Lung microvascular endothelial cell (primary cell): ENCODE results near the gene ABR. TPM values are rescaled to one million over a fixed set of nuclear protein-coding genes. Genes with fewer than 3 reads are reported as not detected.
A peak's percentile ranks its signal among the peaks of the same experiment; 100 is the strongest.

ENCODE experiments used
- DNase-seq, 2 donors: peaks; one replicate each; pipeline versions ENCODE4 v3.0.0 to v3.0.0-alpha.2; 2010; ENCODE audit warnings: low read depth in 2 of 2
- total RNA-seq: library from RNA; depleted of rRNA; stranded (reverse); fragments of >200 nt; gene quantifications from 2 replicates; pipeline ENCODE4 v1.2.1, GENCODE V29; 2014

The ABR gene
- total RNA-seq, 1 donor from 2014 or later, result 24.8 TPM

DNA sequence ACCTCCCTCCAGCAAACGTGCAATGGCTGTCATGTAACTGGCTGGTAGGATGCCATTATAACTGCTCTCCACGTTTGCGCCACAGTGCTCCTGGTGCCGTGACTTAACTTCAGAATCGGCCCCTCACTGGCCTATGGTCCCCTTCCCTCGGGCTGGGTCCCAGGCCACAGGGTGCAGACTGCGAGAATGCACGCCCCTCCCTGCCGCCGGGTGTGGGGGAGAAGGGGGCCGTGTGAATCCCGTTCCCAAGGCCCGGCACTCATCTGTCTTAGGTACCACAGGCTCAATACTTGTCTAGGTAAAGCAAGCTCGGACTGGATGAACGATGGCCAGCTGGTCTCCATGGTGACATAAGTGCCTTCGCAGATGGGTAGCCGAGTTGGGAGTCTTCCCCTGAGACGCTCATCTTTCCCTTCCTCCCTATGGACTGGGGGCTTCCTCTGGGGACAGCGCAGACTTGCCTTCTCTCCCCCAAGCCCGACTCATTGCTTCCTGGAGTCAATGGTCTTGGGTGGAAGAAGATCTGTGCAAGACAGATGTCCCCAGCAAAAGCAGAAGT lies 145.1 kb downstream of the ABR start:
- no peak for DNase-seq

DNA sequence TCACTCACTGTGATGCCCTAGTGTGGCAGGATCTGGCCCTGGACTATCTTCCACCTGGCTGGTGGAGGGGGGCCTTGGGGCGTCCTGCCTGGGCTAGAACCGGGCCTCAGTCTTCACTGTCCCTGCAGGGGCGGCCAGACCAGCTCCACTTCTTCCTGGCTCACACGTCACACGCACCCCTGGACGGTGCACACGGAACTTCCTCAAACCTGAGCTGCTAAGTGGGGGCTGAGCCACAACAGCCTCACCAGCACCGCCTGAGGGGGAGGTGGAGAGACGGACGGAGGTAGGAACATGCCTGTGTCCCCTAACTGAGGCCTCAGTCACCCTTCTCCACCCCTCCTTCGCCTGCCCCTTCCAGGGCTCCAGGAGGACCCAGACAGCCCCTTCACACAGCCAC lies 146.3 kb downstream of the ABR start:
- no peak for DNase-seq

DNA sequence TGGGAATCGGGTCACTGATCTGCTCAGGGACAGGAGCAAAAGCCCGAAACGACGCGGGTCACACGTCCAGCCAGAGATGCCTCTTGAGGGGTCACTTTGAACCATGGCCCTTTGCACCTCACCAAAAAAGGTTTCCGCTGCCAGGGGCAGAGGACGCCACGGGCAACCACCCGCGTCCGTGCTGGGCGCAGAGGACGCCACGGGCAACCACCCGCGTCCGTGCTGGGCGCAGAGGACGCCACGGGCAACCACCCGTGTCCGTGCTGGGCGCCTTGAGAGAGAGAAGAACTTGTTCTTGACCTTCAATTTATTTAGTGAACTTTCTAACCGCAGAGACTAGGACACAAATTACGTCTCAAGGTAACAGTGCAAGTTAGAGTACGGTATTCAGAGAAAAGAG lies 147.4 kb downstream of the ABR start:
- no peak for DNase-seq

DNA sequence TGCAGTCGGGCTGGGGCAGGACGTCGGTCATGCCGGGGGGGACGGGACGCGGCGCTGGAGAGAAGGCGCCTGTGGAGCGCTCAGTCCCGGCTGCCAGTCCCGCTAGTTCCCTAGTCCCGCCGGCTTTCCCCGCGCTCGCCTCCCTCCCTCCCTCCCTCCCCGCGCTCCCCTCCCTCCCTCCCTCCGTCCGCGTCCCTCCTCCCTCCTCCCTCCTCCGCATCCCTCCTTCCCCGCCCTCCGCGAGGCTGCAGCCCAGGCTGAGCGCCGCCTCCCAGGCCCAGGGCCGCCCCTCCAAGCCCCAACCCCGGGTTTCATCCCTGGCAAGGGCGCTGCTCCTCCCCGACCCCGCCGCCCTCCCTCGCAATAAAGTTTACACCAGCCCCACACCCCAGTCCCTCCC lies 148.1 kb downstream of the ABR start:
- DNase-seq, result peak in 1 of 2 donors; percentile 20

DNA sequence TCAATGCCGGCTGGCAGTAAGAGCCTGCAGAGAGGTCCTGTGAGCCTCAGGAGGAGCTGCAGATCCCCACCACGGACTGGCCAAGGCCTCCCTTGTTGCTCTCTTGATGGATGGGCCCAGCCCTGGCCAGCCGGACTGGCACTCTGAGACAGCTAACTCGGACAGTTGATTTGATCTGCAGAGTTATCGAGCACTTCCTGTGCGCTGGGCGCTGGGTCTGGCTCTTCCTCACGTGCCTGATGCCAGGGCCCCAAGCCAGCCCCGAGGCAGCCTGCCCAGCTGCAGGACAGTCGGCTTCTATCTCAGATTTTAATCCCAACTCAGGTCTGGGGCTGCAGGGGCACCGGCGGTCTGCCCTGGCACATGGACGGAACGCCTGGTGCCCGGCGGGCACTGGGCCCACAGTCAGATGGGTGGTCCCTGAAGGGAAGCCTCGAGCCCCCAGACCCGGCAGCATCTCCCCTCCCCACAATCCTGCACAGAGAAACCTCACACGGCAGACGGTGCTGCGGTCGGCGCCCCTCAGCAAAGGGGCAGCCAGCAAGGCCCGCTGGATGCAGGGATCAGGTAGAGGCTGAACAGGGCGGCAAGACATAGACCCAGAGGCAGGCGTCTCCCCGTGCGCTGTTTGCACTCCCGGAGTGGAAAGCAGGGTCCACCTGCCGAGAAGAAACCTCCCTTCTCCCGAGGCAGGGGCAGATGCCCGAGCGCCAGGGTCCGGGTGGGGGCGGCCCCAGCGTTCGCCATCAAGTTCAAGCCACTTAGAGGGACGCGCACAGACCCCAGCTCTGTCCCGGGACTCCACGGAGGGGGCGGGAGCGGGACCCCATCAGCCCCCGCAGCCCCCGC lies 148.9 kb downstream of the ABR start:
- DNase-seq, result no peak

DNA sequence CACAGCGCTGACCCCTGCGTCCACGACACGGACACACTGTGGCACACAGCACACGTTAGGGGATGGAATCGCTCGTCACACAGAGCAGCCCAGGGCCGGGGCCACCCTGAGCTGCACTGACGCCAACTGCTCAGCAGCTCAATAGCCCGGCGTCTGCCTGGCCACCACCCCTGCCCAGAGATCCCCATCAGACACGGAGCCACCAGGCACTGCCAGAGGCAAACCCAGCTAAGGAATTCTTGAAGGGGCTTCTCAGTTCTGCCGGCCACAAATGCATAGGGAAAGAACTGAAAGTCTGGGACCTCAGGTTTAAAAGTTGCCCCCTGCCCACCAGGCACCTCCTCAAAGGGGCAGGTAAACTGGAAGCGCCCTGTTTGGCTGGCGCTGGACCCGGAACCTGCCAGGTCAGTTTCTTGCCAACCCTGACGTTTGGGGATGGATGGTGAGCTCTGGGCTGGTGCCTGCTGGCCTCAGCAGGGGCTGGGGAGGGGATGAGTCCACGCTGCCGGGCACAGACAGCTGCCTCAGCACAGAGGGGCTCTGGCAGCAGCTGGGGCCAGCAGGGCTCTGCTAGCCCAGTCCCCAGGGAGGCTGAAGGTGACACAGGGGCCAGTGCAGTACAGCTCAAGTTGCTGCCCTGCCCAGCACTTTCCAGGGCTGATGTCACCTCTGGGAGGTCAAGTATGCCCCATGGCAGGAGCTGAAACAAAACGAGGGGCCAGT lies 149.7 kb downstream of the ABR start:
- no peak for DNase-seq

DNA sequence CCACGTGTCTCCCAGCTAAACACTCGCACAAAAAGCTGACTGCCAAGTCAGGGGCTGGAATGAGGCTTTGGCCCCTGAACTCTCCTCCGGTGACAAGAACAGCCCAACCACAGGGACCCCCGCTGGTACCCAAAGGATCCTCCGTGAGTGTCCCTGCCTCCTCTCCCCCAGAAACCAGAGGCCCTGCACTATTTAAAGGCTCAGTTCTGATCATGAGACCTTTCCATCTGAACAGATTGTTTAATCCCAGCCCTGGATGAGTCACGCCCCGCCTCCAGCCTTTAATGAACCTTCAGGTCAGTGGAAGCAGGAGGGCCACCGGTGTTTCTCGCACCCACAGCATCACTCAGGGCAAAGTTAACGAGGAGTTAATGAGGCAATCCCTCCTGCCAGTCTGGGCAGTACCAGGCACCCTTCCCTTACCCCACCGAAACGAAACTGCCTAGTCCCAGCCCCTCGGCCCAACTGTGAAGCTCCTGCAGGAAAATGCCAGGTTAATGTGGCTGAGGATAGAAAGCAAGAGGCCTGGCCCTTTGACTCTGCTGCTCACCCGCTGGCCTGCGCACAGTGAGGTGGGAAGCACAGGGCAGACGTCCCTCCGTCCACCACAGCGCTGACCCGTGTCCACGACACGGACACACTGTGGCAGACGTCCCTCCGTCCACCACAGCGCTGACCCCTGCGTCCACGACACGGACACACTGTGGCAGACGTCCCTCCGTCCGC lies 150.4 kb downstream of the ABR start:
- peak in 1 of 2 donors; percentile 33 for DNase-seq

DNA sequence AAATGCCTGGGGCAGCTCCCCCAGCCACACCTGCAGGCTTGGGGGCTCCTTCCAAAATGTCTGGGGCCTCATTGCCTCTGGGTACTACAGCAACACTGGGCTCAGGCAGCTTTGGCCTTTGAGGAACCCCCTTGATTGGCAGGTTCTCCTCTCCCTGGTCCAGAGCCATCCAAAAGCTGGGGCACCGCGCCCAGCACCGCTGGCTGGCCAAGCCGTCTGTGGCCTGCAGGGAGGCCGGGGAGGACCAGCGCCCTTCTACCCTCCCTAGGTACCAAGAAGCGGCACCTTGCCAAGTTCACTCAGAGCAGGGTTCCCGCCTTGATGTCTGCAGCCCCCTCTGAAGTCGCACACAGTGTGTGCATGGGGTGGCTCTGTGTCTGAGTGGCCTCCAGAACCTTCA lies 152.7 kb downstream of the ABR start:
- no peak for DNase-seq

DNA sequence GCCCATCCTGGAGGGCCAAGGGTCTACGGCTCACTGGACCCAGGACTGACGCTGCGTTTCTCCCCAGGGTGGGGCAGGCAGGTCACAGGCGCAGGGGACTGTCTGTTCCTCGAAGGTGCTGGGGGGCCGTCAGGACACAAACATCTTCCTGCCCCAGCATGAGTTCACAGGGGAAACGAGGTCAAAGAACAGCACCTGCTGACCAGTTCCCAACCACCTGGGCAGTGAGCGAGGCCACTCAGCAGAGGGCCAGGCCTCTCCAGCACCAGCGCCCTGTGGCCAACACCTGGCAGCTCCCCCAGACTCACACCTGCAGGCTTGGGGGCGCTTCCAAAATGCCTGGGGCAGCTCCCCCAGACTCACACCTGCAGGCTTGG lies 153.2 kb downstream of the ABR start:
- DNase-seq, result no peak

DNA sequence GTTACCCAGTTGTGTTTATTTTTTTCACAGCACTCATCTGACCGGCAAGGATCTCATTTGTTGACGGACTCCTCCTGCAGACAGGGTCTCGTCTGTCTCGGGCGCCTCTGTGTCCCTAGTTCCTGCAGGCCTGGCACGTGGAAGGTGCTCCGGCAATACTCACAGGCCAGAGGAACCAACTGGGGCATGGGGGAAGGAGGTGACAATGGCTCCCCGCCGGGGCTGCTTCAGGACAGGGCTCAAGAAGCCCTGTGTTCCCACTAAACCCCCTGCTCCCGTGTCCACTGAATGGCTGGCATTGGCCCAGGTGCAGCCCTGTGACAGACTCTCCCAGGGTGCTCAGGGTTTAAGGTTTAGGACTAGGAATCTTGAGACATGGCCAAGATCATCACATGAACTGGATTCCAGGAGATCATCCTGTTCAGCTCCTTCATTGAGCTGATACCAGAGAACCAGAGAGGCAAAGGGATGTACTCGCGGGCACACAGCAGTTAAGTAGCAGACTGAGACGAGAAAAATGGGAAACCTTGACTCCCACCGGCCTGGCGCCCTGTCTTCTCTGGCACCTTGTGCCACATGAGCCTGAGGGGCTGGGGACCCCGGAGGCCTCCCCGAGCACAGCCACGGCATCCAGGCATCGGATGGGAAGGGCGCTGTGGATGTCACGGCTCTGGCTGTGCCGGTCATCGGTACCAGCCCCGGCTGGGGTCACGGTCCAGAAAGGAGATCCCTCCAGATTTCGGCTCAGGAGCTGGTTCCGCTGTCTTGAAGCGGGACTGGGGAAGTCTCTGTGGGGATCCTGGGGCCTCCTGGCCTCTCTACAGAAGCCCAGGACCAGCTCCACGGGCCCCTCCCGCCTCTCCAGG lies 153.8 kb downstream of the ABR start:
- DNase-seq, result no peak

DNA sequence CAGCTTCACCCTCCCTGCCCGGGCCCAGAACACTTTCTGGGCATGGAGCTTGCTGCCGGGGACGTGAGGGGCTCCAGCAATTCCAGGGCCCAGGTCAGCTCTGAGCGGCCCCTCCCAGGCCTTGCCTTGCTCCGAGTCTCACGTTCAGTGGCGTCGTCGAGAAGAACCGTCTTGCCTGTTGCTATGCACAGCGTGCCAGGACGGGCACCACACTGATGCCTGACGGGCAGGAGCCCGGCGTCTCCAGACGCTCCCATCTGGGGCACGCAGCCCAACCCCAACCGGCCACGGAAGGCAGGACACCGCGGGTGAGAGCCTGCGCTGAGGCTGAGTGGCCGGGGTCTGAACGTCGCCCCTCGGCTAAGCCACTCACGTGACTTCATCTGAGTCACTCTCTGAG lies 155.7 kb downstream of the ABR start:
- DNase-seq, result no peak

DNA sequence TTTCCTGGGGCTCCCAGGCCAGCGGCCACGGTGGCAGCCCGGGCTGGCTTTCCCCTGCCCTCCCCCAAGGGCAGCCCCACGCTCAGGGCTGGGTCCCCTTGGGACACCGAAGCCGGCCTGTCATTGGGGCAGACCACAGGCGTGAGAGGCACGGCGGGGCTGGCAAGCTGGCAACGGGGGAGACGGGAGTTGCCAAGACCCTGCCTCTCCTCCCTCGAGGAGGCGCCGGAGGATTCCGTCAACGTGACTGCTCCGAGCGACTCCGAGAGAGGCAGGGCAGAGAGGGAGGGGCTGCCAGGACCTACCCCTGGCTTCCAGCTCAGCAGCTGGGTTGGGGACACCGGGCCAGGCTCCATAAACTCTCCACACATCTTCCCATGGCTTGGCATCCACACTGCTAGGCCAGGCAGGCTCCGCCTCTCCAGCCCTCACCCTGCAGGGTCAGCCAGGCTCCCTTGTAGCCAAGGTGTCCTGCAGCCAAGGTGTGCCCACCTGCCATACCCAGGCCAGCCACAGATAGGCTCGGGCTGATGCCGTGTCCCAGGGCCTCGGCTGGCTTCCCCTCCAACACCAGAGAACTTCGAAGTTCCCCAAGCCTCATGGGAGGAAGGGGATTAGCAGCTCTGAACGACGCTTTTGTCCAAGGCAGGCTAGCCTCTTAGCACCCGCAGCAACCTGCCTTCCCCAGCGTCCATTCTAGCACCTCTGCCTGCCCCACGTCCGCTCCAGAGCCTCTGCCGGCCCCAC lies 157.3 kb downstream of the ABR start:
- DNase-seq, result no peak

DNA sequence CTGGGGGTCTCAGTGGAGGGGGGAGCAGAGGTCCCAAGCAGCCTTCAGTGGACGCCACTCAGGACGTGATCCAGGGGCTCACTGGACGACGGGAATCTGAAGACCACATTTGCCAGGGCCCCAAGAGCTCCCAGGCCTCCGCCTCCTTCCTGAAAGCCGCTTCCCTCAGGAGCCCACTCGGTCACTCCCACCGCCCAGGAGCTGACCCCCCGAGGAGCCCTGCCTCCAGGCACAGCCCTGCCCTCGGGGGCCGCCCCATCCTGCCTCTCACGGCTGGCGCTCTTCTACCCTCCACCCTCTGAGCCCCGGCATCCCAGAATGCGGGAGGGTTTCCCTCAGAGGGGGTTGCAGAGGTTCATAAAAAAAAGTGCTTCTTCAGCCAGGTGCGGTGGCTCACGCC lies 158.6 kb downstream of the ABR start:
- no peak for DNase-seq

DNA sequence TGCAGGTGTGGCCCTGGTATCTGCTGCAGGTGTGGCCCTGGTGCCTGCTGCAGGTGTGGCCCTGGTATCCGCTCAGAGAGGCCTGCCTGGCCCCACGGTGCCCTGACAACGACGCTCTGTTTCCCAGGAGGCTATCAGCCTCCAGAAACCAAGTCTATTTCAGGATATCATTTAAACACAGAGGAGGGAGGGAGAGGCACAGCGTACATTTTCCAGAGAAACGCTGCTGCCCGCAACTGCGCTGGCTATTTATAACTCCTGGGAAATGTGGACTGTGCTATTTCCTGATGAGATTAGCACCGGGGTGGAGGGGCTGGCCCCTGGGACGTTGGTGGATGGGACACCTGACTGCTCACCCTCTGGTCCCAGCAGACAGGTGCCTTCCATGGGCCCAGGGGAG lies 160.3 kb downstream of the ABR start:
- peak in 1 of 2 donors; percentile 40 for DNase-seq

DNA sequence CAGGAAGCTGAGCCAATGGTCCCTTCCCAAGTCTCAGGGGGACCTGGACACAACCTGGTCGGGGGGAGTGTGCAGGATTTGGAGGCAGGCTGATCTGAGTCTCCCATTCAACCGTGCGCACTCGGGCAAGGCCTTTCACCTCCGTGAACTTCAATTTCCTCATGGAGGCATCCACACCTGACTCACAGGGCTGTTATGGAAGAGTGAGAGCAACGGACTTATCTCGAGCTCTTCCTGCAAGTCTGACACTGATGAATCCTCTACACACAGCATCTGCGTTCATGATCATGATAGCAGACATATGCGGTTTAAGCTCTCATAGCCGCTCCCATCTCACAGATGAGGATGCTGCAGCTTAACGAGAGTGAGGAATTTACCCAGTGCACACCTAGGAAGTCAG lies 161.2 kb downstream of the ABR start:
- no peak for DNase-seq

DNA sequence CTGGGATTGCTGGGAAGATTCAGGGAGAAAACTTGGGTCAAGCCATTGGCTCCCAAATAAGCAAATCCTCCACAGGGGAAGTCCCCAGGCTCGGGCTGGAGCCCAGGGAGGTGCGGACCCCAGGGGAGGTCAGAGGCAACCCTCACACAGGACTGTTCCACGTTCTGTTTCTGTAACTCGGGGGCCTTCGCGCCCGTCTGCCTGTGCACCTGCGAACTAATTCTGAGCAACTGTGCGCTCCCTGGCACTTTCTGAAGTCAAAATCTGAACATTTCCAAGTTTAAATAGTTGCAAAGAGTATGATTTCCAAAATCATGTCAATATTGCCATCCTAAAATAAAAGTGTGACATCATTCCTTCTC lies 166.1 kb downstream of the ABR start:
- no peak for DNase-seq

DNA sequence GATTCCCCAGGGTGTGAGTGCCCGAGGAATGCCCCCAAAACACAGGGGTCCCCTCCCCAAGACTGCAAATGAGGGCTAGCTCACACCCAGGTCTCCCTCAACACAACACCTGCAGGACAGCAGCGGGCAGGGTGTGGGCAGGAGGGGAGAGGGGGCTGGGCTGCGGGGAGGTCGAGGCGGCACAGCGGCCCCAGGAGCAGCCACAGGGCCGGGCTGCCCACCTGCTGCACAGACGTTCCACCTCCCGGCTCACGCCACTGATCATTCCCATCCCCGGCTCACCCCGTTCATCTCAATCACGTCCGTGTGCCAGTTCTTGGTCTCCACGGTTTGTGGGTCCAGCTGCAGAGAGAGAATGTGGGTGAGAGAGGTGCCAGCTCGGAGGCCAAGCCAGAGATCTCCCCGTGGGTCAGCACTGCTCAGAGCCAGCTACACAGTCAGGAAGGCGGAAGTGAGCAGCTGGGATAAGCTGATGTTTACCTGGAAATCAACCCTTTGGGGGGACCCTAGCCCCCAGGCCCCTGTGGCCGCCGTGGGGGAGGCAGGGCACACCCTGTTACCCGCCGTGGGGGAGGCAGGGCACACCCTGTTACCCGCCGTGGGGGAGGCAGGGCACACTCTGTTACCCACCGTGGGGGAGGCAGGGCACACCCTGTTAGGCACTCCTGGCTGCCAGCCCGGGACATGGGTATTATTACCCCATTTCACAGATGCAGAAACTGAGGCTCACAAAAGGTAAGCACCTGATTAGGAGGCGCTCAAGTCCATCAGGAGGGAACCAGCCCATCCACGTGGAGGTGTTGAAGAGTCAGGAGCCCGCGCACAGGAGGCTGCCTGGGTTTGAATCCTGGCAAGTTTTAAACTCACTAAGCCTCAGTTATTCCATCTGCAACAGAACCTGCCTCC lies 166.7 kb downstream of the ABR start:
- DNase-seq, result no peak

DNA sequence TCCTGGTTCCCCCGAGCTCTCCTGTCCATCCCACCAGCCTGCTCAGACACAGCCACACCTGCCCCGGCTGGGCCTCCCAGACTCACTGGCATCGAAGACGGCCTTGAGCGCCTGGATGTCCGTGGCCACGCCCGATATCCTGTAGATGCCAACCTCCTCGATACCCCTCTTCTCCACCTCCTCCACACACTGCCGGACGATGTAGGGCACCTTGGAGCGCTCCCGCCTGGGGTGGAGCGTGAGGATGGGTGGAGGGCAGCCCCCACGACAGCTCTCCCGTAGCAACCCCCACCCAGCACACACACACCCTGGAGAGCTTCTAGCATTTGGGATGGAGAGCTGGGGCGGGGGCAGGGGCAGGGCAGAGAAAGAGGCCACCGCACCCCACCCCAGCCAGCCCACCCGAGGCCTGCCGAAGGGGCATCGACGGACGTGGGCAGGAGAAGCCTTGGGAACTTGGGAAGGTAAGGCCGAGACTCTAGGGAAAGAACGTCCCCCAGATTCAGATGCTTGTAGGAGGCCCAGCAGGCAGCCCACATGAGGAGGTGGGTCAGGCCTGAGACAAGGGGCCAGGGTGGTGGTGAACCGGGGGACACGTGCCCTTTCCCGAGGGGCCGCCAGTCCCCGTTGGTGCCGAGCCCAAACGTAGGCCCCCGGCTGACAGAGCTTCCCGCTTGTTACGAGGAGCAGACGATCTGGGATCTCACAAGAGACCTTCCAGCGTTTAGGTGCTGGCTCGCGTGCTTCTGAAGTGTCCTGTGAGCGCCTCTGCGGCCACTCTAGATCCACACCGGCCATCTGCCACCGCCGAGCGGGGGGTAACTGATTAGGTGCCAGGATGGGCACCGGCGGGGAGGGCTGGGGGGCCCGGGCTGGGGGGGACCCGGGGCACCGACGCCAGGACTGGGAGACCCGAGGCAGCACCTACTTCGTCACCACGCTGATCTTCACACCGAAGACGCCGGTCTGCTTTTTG lies 167.7 kb downstream of the ABR start:
- DNase-seq, result no peak
